Amygdala (tissue), 56 donors: ENCODE data around the gene BRAT1.
A peak's percentile ranks its signal among the peaks of the same experiment; 100 is the strongest.

Experiments
- DNase-seq, 56 donors: peaks; one replicate each; lab custom pipeline; 2025; lab: John Stamatoyannopoulos, UW

BRAT1 gene

DNA sequence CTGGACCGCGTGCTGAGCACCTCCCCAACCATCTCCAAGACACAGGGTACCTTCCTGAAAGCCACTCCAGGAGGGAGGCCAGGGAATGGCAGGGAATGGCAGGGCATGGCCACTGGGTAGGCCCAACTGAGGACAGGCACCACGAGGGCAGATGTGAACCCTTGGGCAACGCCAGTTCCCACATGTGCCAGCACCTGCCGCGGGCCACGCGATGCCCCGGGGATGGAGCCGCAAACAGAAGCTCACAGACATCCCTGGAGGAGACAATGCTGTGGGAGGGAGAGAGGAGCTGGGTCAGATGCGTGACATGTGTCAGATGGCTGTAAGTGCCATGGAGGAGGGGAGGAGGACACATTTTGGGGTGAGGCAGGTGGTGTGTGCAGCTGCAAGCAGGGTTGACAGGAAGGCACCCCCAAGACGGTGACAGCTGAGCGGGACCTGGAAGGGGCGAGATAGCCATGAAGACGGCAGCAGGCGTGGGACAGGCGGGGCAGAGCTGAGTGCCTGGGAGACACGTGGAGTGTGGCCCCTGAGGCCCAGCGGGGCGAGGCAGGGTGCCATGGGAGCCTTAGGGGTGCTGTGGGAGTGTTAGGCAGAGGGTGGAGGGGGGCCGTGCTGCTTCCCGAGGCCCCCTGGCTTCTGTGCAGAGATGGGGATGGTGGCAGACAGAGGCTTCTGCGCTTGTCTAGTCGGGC lies 31.1 kb upstream of the BRAT1 start:
- DNase-seq = no peak

- DNase-seq = no peak
These were observed 30.1 kb upstream of the BRAT1 start for GRCh38 chr7:2585446-2585845.

DNA sequence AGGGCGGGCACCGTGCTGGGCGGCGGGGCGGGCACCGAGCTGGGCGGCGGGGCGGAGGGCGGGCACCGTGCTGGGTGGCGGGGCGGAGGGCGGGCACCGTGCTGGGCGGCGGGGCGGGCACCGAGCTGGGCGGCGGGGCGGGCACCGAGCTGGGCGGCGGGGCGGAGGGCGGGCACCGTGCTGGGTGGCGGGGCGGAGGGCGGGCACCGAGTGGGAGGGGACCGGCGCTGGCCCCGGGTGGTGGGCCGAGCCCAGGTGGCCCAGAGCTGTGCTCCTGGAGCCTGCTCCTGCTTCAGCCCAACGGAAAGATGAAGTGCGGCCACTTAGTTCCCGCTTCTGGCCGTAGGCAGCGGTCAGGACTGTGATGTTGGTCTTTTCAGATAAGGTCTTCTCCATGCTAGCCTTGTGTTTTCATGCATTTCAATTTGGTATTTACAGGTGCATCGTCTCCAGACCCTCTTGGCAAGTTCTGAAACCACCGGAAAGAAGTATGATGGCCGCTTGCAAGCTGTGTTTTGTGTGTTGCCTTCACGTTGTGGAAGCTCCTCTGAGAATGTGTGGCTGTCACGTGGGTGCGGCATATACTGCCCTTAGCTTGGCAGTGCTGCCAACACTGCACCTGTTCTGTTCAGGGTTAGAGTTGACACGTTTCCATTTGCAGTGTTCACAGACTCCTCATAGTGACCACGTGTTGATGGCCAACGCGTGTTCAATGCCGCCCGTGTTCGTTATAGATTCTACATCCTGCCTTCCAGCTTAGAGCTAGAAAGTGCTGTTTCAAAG lies 28.7 kb upstream of the BRAT1 start:
- no peak for DNase-seq

GRCh38 chr7:2582006-2582735 lies 26.8 kb upstream of the BRAT1 start:
- DNase-seq = no peak

DNA sequence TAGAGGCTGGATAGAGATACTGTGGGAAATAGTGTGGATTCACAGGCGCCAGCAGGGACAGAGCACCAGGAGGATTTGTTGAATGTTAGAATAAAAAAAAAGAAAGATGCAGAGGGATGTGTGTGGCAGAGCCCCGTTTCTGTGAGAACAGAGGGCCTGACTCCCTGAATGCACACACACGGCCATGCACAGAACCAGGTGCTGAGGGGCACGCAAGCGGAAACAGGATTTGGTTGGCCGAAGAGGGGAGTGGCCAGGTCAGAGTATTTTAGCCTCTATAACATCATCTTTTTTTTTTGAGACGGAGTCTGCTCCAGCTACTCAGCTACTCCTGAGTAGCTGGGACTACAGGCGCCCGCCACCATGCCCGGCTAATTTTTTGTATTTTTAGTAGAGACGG lies 25.3 kb upstream of the BRAT1 start:
- no peak for DNase-seq

- DNase-seq = no peak
These were observed 22.8 kb upstream of the BRAT1 start for GRCh38 chr7:2577914-2578680.

DNA sequence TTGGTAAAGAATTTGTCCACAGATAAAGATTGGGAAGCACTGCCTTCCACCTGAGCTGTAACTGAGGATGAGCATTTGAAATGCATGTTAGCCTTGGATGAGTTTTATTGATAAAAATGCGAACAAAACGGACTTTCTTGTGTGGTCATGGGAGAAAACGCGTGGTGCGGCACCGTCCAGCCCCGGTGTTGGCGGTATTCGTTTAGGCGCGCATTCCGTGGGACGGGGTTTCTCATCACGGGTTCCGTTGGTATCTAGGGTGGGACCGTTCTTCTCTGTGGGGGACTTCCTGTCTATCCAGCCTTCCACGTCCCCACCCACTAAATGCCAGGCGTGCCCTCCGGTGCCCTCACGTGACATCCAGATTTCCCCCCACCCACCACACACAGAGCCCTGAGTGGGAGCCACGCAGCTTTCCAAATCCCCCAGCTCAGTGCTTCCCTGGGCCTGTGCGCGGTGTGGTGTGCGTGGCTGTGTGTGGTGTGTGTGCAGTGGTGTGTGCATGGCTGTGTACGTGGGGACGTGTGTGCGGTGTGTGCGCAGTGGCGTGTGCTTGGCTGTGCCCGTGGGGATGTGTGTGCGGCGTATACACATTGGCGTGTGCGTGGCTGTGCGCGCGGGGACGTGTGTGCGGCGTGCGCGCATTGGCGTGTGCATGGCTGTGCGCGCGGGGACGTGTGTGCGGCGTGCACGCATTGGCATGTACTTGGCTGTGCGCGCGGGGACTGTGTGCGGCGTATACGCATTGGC lies 21.6 kb upstream of the BRAT1 start:
- no peak for DNase-seq

DNA sequence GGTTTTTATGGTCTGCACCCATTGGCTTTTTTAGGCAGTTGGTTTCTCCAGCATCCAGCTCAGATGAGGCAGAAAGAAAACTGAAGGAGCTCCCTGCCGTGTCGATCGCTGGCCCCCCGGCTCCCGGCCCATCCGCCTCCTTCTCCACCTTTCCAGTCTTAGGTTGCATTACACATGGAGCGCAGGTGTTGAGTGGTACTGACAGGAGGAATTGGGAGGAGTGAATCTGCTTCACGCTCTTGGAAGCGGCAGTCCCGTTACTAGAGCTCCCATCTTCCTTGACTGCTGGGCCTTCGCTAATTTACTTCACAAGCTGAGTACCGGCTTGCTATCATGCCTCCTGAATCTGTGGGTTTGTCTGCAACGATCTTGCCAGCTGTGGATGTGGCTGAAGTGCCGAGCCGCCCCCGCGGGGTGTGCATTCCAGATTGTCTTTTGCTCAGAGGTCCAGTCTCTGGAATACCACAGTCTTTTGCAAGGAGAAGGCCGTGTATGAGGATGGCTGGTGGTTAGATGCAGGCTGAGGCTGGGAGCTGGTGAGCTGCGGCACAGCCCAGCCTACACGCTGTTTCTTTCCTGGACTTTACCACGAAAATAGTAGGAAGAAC lies 20.5 kb upstream of the BRAT1 start:
- peak in 2 of 56 donors; percentile 31 to 32 for DNase-seq

GRCh38 chr7:2575046-2575732 lies 19.9 kb upstream of the BRAT1 start:
- DNase-seq = no peak

DNA sequence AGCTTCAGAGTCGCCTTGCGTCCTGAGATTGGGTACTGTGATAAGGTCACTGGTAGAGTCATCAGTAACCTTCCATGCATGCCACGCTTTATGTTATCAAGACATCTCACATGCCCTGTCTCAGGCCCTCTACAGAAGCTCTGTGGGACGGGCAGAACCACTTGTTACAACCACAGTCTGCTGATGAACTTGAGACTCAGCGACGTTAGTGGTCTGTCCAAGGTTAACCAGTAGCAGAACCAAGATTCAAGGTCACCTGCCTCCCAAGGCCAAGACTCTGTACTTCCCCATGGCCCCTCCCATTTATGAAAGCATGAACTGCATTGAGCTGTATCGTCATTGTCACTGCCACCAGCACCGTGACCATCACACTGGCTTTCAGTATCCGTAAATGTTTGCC lies 18.4 kb upstream of the BRAT1 start:
- DNase-seq = no peak

DNA sequence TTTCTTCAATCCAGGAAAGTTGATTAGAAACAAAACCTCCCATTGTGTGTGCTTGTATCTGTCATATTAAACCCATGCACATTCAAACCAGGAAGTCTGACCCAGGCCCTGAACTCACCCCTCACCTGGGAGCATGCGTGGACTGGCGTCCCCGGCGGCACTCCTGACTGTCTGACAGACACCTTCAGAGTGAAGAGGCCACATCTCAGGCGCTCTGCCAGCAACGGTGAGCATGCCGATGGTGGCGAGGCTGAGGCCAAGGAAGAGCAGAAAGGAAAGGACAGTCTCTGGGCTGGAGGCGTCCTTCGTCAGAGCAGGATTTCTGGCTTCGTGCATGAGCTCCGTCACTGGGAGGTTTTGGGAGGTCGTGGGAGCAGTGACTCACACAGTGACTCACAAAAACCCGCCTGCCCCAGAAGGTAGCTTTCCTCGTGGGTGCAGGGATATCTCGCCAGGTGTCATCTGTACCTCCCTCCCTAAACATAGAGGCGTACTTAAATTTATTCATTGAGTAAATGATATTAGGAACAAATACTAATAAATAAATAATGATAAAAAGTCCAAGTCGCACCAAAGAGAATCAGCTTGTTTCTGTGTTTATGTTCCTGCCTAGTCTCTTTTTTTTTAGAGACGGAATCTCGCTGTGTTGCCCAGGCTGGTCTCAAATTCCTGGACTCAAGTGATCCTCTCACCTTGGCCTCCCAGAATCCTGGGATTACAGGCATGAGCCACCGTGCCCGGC lies 16.9 kb upstream of the BRAT1 start:
- peak in 1 of 56 donors; percentile 5 for DNase-seq

GRCh38 chr7:2571409-2571808 lies 16.1 kb upstream of the BRAT1 start:
- no peak for DNase-seq

DNA sequence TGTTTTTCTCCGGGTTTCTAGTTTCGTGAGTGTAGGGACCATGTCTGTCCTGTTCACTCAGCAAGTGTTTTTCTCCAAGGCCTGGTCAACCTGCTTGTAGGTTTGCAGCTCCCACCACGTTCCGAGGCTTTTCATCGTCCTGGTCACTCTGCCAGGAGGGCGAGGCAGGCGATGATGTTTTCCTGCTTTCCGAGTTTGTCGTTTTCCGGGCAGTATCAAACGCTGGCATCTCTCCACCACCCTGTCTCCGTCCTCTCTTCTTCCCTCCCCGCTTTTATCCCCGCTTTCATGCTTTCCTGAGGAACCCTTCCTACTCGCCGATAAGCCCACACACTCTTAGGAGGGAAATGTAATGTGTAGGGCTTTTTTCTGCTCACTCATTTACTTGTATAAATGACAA lies 14.7 kb upstream of the BRAT1 start:
- DNase-seq = no peak

- DNase-seq = no peak
These were observed 14.1 kb upstream of the BRAT1 start for GRCh38 chr7:2569421-2569820.

GRCh38 chr7:2568521-2569223 lies 13.3 kb upstream of the BRAT1 start:
- DNase-seq = no peak

- DNase-seq = peak in 30 of 56 donors; percentile 8 to 72 (median 36)
These were observed 12.5 kb upstream of the BRAT1 start for GRCh38 chr7:2567679-2568278.
